ENCODE data around the gene GRM8.

Gene GRM8

DNA sequence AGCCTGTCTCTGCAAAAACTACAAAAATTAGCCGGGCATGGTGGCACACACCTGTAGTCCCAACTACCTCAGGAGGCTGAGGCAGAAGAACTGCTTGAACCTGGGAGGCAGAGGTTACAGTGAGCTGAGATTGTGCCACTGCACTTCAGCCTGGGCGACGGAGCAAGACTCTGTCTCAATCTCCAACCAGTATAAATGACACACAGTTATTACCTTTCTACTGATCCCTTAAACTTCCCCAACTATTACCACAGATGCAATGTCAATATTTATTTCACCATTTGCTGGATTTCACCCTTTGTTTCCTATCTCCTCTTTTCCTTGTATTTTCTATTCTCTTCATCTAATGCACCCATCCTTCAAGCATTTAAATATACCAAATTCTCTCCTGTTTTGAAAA is 431.8 kb downstream of the GRM8 start:
- DNase-seq (ENCODE audit: low read depth in 1 of 2, low spot score in 1 of 2): no peak

DNA sequence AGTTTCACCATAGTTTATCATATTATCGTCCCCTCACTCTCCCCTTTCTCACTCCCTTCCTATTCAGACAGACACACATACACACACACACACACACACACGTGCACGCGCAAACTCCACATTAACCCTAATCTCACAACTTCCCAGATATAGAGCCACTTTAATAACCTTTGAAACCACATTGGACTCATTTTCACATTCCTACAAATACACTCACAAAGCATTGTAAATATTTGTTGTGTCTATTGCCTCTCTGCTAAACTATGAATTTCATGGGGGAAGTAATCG is 433.6 kb downstream of the GRM8 start:
- no peak for DNase-seq (ENCODE audit: low read depth in 1 of 2, low spot score in 1 of 2)

GRCh38 chr7:126818393-126819196 is 434.1 kb downstream of the GRM8 start:
- no peak for DNase-seq (ENCODE audit: low read depth in 1 of 2, low spot score in 1 of 2)

GRCh38 chr7:126809188-126809587 is 443.6 kb downstream of the GRM8 start:
- no peak for DNase-seq (ENCODE audit: low read depth in 1 of 2, low spot score in 1 of 2)

GRCh38 chr7:126806614-126807013 is 446.1 kb downstream of the GRM8 start:
- no peak for DNase-seq (ENCODE audit: low read depth in 1 of 2, low spot score in 1 of 2)

DNA sequence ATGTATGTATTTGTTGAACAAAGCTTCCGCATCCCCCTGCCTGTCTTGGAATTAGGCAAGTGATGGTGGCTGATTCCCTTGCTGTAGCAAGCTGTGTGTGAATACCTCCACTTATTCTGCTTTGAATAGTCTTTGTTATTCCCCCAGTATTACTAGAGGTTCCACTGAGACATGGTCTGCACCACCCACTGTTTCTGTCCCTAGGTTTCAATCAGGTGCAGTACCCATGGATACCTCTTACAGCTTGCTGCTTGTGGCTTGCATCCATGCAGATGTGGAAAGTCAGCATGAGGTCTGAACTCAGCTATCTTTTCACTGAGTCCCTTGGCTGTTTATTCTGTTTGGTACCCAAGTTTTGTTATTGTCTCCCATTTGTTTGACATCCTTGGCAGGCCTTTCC is 447.4 kb downstream of the GRM8 start:
- DNase-seq (ENCODE audit: low read depth in 1 of 2, low spot score in 1 of 2): no peak

- no peak for DNase-seq (ENCODE audit: low read depth in 1 of 2, low spot score in 1 of 2)
Observed at GRCh38 chr7:126804604-126805003, 448.1 kb downstream of the GRM8 start.

DNA sequence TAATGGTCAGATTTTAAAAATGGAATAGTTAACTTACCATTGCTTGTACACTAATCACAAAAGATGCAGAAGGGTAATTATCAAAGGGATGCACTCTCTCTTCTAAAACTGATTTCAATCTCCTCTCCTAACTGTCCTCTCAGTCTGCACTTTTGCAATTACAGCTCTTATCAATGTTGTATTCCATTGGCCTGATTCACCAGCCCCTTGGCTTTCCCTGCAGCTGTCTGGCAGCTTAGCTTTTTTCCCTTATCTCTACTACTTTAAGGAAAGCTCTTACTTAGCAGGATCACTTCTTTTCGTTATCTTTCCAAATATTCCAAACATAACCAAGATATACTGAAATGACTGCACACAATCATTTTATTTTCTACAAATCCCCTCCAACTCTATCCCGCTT is 448.8 kb downstream of the GRM8 start:
- no peak for DNase-seq (ENCODE audit: low read depth in 1 of 2, low spot score in 1 of 2)

DNA sequence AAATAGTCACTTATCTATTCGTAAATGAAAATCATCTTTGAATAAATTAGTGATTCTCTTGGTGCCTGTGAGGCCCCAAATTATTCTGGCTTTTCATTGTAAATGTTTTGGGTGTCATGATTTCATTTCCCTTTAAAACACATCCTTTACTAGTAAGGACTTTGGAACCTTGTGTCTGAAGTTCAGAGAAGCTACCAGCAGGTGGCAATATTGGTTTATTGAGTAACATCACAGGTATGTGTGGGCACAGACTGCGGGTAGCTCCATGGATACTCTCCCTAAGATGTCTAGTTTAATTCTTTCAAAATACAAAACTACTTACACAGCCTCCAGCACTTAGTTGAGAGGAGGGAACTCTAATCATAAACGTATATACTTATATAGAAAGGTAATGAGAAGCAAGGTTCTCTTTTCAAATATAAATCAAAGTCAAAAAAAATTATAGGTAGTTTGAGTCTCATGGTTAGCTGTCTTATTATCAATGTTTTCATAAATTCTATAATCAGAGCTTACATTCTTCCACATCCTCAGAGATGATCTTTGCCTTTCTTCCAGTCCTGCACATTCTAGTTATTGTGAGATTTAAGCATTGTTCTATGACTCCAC is 449.6 kb downstream of the GRM8 start:
- no peak for DNase-seq (ENCODE audit: low read depth in 1 of 2, low spot score in 1 of 2)

DNA sequence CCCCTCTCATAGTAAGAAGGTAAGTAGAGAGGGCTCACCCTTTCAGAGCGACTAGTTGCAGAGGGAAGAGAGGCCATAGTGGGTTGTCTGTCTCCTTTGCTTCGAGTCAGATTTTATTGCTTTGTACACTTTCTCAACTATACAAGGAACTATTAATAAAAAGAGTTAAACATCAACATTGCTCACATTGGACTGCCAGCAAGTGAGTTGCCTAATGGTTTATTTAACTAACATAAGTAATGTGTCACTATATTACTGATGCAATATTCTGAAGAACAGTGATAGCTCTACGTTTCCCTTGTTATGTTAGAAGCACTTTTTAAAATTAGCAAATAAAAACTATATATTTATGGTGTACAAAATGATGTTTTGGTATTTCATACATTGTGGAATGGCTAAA is 451.0 kb downstream of the GRM8 start:
- no peak for DNase-seq (ENCODE audit: low read depth in 1 of 2, low spot score in 1 of 2)

DNA sequence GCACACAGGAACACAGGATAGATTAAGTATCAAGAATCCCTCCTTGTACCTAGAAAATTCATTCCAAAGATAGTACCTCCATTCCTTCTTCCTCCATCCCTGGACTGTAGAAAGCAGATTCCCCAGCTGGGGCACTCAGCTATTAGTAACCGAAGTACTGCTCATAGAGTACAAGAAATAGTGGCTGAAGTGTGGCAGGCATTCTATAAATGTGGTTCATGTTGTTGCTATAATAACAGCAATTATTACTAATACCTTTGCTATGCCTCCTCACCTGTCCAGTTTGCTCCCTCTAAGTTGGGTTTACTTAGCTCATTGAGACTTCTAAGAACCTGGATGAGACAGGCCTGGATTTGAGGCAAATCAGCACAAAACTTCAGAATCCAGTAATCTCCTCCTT is 453.2 kb downstream of the GRM8 start:
- DNase-seq (ENCODE audit: low read depth in 1 of 2, low spot score in 1 of 2): no peak

DNA sequence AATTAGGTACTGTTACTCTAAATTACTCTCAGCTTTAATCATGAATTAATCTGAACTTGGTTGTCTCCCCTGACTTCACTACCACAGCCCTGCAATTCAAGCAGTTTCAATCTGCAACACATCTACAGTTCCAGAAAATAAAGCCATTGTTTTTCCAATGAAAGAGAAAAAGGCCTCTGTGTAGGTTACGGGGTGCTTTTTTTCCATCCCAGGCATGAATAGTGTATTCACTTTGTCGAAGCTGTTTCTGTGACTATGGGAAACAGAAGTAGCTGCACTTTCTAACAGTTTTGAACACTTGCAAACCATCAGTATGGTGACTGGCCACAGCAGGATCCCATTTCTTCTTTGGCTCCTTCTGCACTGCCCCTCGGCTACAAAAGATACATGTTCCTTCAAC is 460.2 kb downstream of the GRM8 start:
- no peak for DNase-seq (ENCODE audit: low read depth in 1 of 2, low spot score in 1 of 2)

DNA sequence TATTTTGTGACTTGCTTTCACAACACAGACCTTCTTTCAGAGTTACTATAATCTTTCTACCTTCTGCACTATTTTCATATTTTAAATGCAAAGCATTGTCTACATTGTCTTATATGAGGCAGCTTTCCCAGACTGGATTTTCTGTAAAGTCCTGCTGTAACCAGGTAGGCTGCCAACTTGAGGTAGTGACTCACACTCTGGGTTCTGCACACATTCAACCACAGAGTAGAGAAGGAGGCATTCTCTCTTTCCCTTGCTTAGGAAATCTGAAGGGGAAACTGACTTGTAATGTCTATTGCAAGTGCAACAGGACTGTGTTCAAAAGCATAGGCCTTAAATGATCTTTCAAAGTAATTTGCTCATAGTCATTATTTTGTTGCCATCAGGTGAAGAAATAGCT is 461.4 kb downstream of the GRM8 start:
- no peak for DNase-seq (ENCODE audit: low read depth in 1 of 2, low spot score in 1 of 2)

DNA sequence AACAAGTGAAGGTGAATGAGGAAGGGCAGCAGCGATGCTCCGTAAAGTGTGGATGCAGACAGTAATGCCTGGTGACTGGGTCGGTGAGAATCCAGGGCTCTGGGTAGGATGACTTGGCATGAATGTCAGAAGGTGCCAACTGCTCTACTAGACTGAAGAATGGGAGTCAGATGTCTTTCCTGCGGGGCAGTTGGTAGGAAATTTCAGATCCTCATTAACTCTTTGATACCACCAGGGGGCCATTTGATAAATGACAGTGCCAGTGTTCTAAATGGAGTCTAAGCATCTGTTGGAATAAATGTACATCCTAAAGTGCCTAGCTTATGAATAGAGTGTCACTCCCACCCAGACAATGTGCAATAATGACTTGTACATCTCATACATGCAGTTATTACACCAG is 462.0 kb downstream of the GRM8 start:
- no peak for DNase-seq (ENCODE audit: low read depth in 1 of 2, low spot score in 1 of 2)

GRCh38 chr7:126783613-126784012 is 469.1 kb downstream of the GRM8 start:
- no peak for DNase-seq (ENCODE audit: low read depth in 1 of 2, low spot score in 1 of 2)

GRCh38 chr7:126780993-126781392 is 471.7 kb downstream of the GRM8 start:
- no peak for DNase-seq (ENCODE audit: low read depth in 1 of 2, low spot score in 1 of 2)

DNA sequence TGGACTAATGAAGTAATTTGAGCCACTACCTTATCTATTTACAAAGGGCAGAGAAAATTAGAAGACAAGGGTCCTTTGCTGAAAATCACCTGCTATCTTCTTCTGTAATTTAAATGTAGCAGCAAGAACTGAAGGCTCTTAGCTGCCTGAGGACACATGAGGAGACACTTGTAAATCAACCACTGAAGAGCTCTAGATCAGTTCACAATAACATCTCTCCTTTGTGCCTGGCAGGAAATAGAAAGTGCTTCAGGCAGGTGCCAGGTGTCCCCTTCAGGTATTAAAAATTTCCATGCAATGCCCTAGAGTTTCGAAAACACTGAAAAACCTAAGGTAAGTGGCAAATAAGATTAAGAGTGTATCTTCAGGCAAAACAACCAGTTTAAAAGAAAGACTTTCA is 474.6 kb downstream of the GRM8 start:
- no peak for DNase-seq (ENCODE audit: low read depth in 1 of 2, low spot score in 1 of 2)

GRCh38 chr7:126776498-126776897 is 476.2 kb downstream of the GRM8 start:
- no peak for DNase-seq (ENCODE audit: low read depth in 1 of 2, low spot score in 1 of 2)

DNA sequence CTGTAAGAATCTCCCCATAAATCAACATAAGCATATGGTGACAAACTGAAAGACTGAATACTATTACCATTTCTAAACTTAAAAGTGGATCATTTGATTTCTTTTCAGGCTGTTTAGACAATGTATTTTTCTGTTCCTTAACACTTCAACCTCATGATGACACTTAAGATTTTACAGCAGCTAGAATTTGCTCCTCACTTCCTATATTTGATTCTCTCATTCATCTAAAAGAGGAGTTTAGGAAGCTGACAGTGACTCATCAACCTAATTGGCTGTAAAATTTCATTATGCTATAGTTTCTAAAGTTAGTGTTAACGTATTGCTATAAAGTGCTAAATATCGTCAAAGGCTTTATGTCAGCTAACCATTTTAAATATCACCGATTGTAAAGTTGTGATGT is 478.7 kb downstream of the GRM8 start:
- no peak for DNase-seq (ENCODE audit: low read depth in 1 of 2, low spot score in 1 of 2)

- no peak for DNase-seq (ENCODE audit: low read depth in 1 of 2, low spot score in 1 of 2)
Observed at GRCh38 chr7:126768836-126769235, 483.9 kb downstream of the GRM8 start.

GRCh38 chr7:126760914-126761577 is 491.7 kb downstream of the GRM8 start:
- no peak for DNase-seq (ENCODE audit: low read depth in 1 of 2, low spot score in 1 of 2)

DNA sequence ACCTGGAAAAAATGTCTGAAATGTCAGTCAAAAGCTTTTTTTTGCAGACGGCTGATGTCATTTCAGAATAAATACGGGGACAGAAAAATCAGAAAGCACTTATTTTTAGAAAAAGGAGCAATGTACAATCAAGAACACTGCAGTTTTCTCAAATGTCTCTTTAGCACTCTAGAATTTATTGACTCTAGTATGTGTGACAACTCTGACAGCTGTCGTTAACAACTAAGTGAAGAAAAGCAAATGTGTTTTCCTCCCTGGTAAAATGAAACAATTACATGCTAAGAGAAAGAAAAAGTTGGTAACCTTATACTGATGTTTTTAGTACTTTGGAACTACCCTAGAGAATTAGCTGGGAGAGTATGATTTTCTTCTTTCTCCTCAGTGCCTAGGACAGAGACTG is 497.4 kb downstream of the GRM8 start:
- no peak for DNase-seq (ENCODE audit: low read depth in 1 of 2, low spot score in 1 of 2)
